Fibroblast of skin of right biceps (primary cell): ENCODE results near the gene SNRNP35.
"Not testable (repeated sequence)": the region's sequence is repeated elsewhere in the genome, so short reads cannot be mapped to it uniquely, and the experiment has no call there.

ENCODE experiments used
- DNase-seq: peaks from one replicate; pipeline ENCODE4 v3.0.0-alpha.2; 2013

Gene SNRNP35

GRCh38 chr12:123491056-123491455, 33.1 kb downstream of the SNRNP35 start:
- DNase-seq: no peak

- DNase-seq: no peak
Observed at GRCh38 chr12:123491481-123491880, 33.5 kb downstream of the SNRNP35 start.

GRCh38 chr12:123492339-123493039, 34.5 kb downstream of the SNRNP35 start:
- DNase-seq: not testable (repeated sequence)

DNA sequence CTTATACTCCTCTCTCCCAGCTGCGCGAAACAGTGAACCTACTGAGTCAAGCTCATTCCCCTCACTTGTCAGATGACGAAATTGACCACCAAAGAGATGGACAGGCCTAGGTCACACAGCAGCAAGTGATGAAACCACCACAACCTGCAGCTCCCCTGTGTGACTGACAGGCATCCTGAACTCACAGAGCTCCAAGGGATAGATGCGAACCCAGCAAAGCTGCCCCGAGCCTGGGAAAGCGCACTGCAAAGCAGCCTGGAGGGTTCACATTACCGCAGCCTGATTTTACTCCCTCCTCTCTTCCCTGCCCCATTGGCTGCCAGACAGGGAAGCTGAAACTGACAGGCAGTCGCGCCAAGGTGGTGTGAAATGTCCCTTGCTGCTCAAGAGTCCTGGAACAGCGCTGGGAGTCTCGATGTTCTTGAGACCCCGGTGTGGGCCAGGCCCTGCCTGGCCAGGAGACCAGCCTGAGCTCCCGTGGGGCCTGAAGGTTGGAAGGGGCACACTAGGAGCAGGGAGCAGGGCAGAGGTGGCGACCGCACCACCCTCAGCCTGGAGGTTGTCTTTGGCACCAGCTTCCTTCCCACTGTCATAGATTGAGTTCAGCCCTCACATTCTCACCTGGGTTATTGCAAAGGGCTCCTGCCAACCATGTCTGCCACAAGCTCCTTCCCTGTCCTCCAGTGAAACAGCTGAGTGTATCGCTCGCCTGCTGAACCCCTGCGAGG, 36.3 kb downstream of the SNRNP35 start:
- no peak for DNase-seq

DNA sequence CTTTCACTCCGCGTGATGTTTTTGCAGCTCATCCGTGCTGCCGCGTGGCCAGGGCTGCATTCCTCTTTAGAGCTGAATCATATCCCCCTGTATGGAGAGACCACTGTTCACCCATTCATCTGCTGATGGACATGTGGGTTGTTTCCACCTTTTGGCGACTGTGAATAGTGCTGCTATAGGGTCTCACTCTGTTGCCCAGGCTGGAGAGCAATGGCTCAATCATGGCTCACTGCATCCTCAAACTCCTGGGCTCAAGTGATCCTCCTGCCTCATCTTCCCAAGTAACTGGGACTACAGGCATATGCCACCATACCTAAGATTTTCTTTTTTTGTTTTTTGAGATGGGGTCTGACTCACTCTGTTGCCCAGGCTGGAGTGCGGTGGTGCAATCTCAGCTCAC, 39.1 kb downstream of the SNRNP35 start:
- DNase-seq: no peak

DNA sequence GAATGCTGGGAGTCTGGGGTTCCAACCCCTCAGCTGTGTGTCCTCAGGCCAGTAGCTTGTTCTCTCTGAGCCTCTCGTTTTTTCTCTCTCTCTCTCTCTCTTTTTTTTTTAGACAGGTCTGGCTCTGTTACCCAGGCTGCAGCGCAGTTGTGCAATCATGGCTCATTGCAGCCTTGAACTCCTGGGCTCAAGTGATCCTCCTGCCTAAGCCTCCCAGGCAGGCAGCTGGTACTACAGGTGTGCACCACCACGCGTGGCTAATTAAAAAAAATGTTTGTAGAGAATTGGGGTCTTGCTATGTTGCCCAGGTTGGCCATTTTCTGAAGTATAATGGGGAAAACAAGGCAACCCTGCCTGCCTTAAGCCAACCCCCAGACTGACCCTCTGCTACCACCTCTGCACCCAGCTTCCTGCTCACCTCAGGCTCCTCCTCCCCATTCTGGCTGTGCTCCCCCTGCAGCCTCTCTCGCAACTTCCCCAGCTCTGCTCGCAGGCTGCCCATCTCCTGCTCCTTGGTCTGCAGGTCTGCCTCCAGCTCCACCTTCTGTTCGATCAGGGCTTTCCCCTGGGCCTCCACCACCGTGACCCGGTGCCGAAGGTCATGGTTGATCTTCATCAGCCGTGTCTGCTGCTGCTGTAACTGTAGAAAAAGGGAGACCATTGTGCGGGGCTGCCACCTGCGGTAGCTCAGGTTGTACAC, 40.3 kb downstream of the SNRNP35 start:
- DNase-seq: no peak

DNA sequence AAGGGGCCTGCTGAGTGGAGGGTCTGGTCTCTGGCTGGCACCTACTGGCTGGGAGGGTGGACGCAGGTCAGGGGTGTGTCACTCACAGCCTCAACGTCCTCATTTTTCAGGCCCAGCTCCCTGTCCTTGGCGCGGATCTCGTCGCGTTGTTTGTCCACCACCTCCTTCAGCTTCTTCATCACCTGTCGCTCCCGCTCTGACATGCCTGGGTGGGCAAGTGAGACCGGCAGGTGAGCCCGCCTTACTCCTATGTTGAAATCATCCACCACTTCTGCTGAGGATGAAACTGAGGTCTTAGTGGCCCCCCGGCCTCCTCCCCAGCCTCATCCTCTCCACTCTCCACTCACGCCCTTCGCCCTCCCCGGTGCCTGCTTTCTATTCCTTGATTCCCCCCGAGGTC, 41.4 kb downstream of the SNRNP35 start:
- DNase-seq: no peak

GRCh38 chr12:123502163-123502704, 44.3 kb downstream of the SNRNP35 start:
- no peak for DNase-seq

GRCh38 chr12:123506059-123506842, 48.3 kb downstream of the SNRNP35 start:
- no peak for DNase-seq

- no peak for DNase-seq
Observed at GRCh38 chr12:123506843-123507236, 48.9 kb downstream of the SNRNP35 start.

DNA sequence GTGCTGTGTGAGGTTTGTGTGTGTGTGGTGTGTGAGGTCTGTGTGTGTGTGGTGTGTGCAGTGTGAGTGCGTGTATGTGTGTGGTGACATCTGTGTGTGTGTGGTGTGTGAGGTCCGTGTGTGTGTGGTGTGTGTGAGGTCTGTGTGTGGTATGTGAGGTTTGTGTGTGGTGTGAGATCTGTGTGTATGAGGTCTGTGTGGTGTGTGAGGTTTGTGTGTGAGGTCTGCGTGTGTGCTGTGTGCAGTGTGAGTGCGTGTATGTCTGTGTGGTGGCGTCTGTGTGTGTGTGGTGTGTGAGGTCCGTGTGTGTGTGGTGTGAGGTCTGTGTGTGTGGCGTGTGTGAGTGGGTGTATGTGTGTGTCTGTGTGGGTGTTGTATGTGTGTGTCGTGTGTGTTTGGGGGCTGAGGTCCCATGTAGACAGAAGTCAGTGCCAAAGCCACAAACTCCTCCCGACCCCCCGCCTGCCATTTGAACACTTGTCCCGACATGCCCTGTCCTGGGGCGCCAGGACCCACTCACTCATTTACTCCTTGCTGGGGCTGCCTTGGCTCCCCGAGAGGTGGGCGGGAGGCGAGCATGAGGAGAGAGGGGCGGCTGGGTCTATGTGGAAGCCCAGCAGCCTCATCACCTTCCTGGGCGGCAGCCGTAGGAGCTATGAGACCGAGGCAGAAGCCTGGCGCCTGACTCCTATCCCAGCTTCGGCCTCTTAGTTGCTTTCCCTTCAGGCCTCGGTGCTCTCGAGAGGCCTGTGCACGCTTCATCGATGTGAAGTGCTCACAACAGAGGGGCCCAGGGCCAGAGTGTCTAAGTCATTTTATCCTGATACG, 55.1 kb downstream of the SNRNP35 start:
- DNase-seq: no peak

DNA sequence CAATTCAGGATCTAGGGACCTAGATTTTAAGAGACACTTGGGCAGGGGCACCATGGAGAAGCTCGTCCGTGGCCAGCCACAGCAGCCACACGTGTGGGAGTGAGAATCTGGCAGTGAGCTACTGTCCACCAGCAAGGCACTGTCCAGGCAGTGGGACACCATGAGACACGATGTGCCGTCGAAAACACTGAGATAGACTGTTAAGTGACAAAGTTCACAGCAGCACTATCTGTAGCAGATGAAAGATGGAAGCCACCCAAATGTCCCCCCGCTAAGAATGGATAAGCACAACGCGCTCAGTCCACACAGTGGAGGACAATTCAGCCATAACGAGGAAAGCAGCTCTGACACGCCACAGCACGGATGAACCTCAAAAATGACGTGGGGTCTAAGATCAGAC, 55.9 kb downstream of the SNRNP35 start:
- DNase-seq: no peak

DNA sequence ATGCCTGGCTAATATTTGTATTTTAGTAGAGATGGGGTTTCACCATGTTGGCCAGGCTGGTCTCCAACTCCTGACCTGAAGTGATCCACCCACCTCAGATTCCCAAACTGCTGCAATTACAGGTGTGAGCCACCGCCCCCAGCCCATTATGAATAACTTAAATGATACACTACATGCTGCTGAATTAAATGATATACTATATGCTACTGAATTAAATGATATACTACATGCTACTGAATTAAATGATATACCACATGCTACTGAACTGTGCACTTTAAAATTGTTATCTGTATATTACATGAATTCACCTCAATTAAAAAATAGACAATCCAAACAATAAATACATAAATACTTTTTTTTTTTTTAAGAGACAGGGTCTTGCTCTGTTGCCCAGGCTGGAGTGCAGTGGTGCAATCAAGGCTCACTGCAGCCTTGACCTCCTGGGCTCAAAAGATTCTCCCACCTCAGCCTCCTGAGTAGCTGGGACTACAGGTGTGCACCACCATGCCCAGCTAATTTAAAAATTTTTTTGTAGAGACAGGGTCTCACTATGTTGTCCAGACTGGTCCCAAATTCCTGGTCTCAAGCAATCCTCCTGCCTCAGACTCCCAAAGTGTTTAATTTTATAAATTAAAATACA, 56.8 kb downstream of the SNRNP35 start:
- not testable (repeated sequence) for DNase-seq

- no peak for DNase-seq
Observed at GRCh38 chr12:123516216-123516780, 58.4 kb downstream of the SNRNP35 start.
